H1 (cell line): Measurements from ENCODE around the gene GPR15LG.

ENCODE experiments used
- CEBPB ChIP-seq: IDR thresholded peaks from 2 replicates; pipeline ENCODE4 v1.6.1; 2012; ENCODE audit warnings: low read depth, low read length
- CHD2 ChIP-seq: IDR thresholded peaks from 2 replicates; pipeline ENCODE4 v1.6.1; 2012; ENCODE audit warnings: low read length, improper control_type of control experiment
- HDAC6 ChIP-seq: IDR thresholded peaks from one replicate; pipeline ENCODE4 v1.7.1; 2012; ENCODE audit warnings: low read depth, mild to moderate bottlenecking, inconsistent platforms, low read length, moderate library complexity
- KDM1A ChIP-seq: fragments of 200-600, 300-600 bp; sonication (generic); IDR thresholded peaks from 2 replicates; pipeline ENCODE4 v1.7.1; 2016; ENCODE audit warnings: mild to moderate bottlenecking, low read length, borderline replicate concordance
- POLR2A ChIP-seq, 2 experiments: IDR thresholded peaks; 1 replicate in 1 of 2; 2 replicates in 1 of 2; pipeline ENCODE4 v1.6.1; 2011; ENCODE audit warnings: low read depth in 2 of 2, low read length in 2 of 2, mild to moderate bottlenecking in 2 of 2; ENCODE audit errors: control extremely low read depth in 1 of 2
- POLR2AphosphoS5 ChIP-seq: IDR thresholded peaks from 2 replicates; pipeline ENCODE4 v1.6.1; 2011; ENCODE audit warnings: low read depth, low read length
- RAD21 ChIP-seq, 2 experiments: IDR thresholded peaks in 1 of 2; conservative IDR thresholded peaks in 1 of 2; 2 replicates each; pipeline ENCODE4 v1.6.1; 2011; ENCODE audit warnings: low read depth in 2 of 2, low read length in 2 of 2, improper control_type of control experiment in 1 of 2, inconsistent platforms in 1 of 2, mild to moderate bottlenecking in 1 of 2, moderate library complexity in 1 of 2
- RBBP5 ChIP-seq: IDR thresholded peaks from 2 replicates; pipeline ENCODE4 v1.7.1; 2012; ENCODE audit warnings: low read depth, mild to moderate bottlenecking, inconsistent platforms, low read length, moderate library complexity, borderline replicate concordance
- RXRA ChIP-seq: IDR thresholded peaks from 2 replicates; pipeline ENCODE4 v1.6.1; 2011; ENCODE audit warnings: low read depth, mild to moderate bottlenecking, low read length, moderate library complexity; ENCODE audit not compliant: insufficient read depth
- SIN3A ChIP-seq, 2 experiments: IDR thresholded peaks in 1 of 2; conservative IDR thresholded peaks in 1 of 2; 2 replicates each; pipeline ENCODE4 v1.6.1; 2011 to 2012; ENCODE audit warnings: low read length in 2 of 2, improper control_type of control experiment in 1 of 2, low read depth in 1 of 2, mild to moderate bottlenecking in 1 of 2
- SIRT6 ChIP-seq: IDR thresholded peaks from one replicate; pipeline ENCODE4 v1.7.1; 2012; ENCODE audit warnings: low read length, inconsistent platforms
- SRF ChIP-seq: IDR thresholded peaks from 2 replicates; pipeline ENCODE4 v1.6.1; 2011; ENCODE audit warnings: mild to moderate bottlenecking, low read depth, low read length, moderate library complexity
- TF ChIP-seq, protein P1 (sequence below), 3 experiments: IDR thresholded peaks; 1 replicate in 2 of 3; 2 replicates in 1 of 3; pipeline versions ENCODE4 v1.5.1 to v1.6.1; 2011; ENCODE audit warnings: low read length in 3 of 3, mild to moderate bottlenecking in 3 of 3, inconsistent platforms in 2 of 3, low read depth in 1 of 3, moderate library complexity in 1 of 3; ENCODE audit not compliant: insufficient read depth in 1 of 3; ENCODE audit errors: control extremely low read depth in 1 of 3

DNA sequence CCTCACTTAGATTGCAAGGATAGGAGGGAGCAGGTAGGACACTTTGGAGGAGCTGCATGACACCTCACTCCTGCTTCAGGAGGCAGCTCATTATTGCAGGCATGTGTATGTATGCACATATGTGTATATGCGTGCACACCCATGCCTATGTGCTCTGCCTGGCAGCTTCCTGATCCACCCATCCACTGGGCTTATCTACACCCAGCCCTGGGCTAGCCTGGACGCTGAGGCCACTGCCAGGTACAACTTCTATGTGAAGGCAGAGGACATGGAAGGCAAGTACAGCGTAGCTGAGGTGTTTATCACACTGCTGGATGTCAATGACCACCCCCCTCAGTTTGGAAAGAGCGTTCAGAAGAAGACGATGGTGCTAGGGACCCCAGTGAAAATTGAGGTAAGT is 38.4 kb downstream of the GPR15LG start:
- TF ChIP-seq RAD21 (IDR thresholded peaks at IDR 0.05 in 1 of 2, conservative IDR thresholded peaks at IDR 0.05 in 1 of 2; ENCODE audit: low read depth in 2 of 2, low read length in 2 of 2) (no peak), KDM1A (no peak), SIRT6 (no peak), POLR2AphosphoS5 (no peak), RBBP5 (no peak), RXRA (no peak), SIN3A (conservative IDR thresholded peaks at IDR 0.05 in 1 of 2, IDR thresholded peaks at IDR 0.05 in 1 of 2; ENCODE audit: low read depth in 1 of 2, low read length in 2 of 2) (no peak), CHD2 (no peak), POLR2A (IDR thresholded peaks at IDR 0.05; ENCODE audit: control extremely low read depth in 1 of 2, low read depth in 2 of 2, low read length in 2 of 2) (no peak), HDAC6 (no peak), SRF (no peak), CEBPB (no peak)
- TF ChIP-seq, protein P1, sequence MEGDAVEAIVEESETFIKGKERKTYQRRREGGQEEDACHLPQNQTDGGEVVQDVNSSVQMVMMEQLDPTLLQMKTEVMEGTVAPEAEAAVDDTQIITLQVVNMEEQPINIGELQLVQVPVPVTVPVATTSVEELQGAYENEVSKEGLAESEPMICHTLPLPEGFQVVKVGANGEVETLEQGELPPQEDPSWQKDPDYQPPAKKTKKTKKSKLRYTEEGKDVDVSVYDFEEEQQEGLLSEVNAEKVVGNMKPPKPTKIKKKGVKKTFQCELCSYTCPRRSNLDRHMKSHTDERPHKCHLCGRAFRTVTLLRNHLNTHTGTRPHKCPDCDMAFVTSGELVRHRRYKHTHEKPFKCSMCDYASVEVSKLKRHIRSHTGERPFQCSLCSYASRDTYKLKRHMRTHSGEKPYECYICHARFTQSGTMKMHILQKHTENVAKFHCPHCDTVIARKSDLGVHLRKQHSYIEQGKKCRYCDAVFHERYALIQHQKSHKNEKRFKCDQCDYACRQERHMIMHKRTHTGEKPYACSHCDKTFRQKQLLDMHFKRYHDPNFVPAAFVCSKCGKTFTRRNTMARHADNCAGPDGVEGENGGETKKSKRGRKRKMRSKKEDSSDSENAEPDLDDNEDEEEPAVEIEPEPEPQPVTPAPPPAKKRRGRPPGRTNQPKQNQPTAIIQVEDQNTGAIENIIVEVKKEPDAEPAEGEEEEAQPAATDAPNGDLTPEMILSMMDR (IDR thresholded peaks at IDR 0.05; ENCODE audit: control extremely low read depth in 1 of 3, insufficient read depth in 1 of 3, low read depth in 1 of 3, low read length in 3 of 3), result no peak
